T1000 (cell line): ENCODE data around the gene MATN3.
"Not testable (repeated sequence)": the region's sequence is repeated elsewhere in the genome, so short reads cannot be mapped to it uniquely, and the experiment has no call there.

Experiments
- DNase-seq: peaks from one replicate; lab custom pipeline; 2025; ENCODE audit warnings: mixed read lengths; lab: John Stamatoyannopoulos, UW

Gene MATN3

GRCh38 chr2:20012282-20013125 lies at the start of gene MATN3:
Gene MATN3, minus strand, starts transcription at chr2:20012668. Its CDS starts 37 bp downstream, at chr2:20012631.
- DNase-seq, result no peak

GRCh38 chr2:20061940-20062339 lies 49.5 kb upstream of the MATN3 start:
- DNase-seq, result no peak

- no peak for DNase-seq
Measured at GRCh38 chr2:20061476-20061875, 49.0 kb upstream of the MATN3 start.

GRCh38 chr2:20060106-20060505 lies 47.6 kb upstream of the MATN3 start:
- no peak for DNase-seq

- DNase-seq, result no peak
Measured at GRCh38 chr2:20057268-20057667, 44.8 kb upstream of the MATN3 start.

- DNase-seq, result no peak
Measured at GRCh38 chr2:20054931-20055330, 42.5 kb upstream of the MATN3 start.

- no peak for DNase-seq
Measured at GRCh38 chr2:20054119-20054518, 41.7 kb upstream of the MATN3 start.

- no peak for DNase-seq
Measured at GRCh38 chr2:20052861-20053281, 40.4 kb upstream of the MATN3 start.

GRCh38 chr2:20052229-20052851 lies 39.9 kb upstream of the MATN3 start:
- DNase-seq, result no peak

- peak; percentile 95 for DNase-seq
Measured at GRCh38 chr2:20051532-20052228, 39.2 kb upstream of the MATN3 start, which contains the start of gene LAPTM4A. Gene LAPTM4A, minus strand, starts transcription at chr2:20051628. Its CDS starts 108 bp downstream, at chr2:20051520.

- no peak for DNase-seq
Measured at GRCh38 chr2:20050646-20051531, 38.4 kb upstream of the MATN3 start.

- no peak for DNase-seq
Measured at GRCh38 chr2:20050104-20050645, 37.7 kb upstream of the MATN3 start.

- no peak for DNase-seq
Measured at GRCh38 chr2:20049637-20050036, 37.2 kb upstream of the MATN3 start.

GRCh38 chr2:20048488-20049448 lies 36.3 kb upstream of the MATN3 start:
- DNase-seq, result no peak

GRCh38 chr2:20045712-20046292 lies 33.3 kb upstream of the MATN3 start:
- DNase-seq, result not testable (repeated sequence)

- DNase-seq, result no peak
Measured at GRCh38 chr2:20044778-20045177, 32.3 kb upstream of the MATN3 start.

GRCh38 chr2:20042531-20042930 lies 30.1 kb upstream of the MATN3 start:
- no peak for DNase-seq

- no peak for DNase-seq
Measured at GRCh38 chr2:20040489-20041172, 28.2 kb upstream of the MATN3 start.

GRCh38 chr2:20037660-20038059 lies 25.2 kb upstream of the MATN3 start:
- DNase-seq, result no peak
